ENCODE results near the gene JAKMIP1. TPM values are rescaled to one million over a fixed set of nuclear protein-coding genes. Genes with fewer than 3 reads are reported as not detected.

The JAKMIP1 gene
- polyA plus RNA-seq, 1 donor from 2014 or later = 15.3 TPM

GRCh38 chr4:6074758-6075157, 125.6 kb downstream of the JAKMIP1 start:
- no peaks in the 10 kb centered on the region for H3K27me3 ChIP-seq (ENCODE audit: insufficient read depth, low read depth, low read length)
- no peaks in the 10 kb centered on the region for H3K9me2 ChIP-seq (ENCODE audit: insufficient read depth, low read length)
- no peak overlapping the region for H3K9ac ChIP-seq (ENCODE audit: low read length)
- H3K79me2 ChIP-seq (replicated peaks; ENCODE audit: insufficient read depth, low read length) = no peaks in the 10 kb centered on the region
- no peak overlapping the region for H2AFZ ChIP-seq (ENCODE audit: low read depth, low read length)
- no peaks in the 10 kb centered on the region for H3F3A ChIP-seq (ENCODE audit: insufficient read depth, low read length, poor library complexity, severe bottlenecking)
- H3K36me3 ChIP-seq (ENCODE audit: insufficient read depth, low read length) = no peaks in the 10 kb centered on the region
- no peak overlapping the region for H3K27ac ChIP-seq (ENCODE audit: low read length)
- no peak overlapping the region for H3K4me3 ChIP-seq (ENCODE audit: low read length)
- TF ChIP-seq SMC3 (conservative IDR thresholded peaks at IDR 0.05; ENCODE audit: poor library complexity) = no peak
- no peak overlapping the region for H3K4me2 ChIP-seq (ENCODE audit: low read length)
- no peaks in the 10 kb centered on the region for H3K9me3 ChIP-seq (ENCODE audit: low read length)
- H4K20me1 ChIP-seq (ENCODE audit: insufficient read depth) = no peaks in the 10 kb centered on the region

- Histone ChIP-seq H3K27me3 (ENCODE audit: insufficient read depth, low read depth, low read length) (no peaks in the 10 kb centered on the region), H3K79me2 (replicated peaks; ENCODE audit: insufficient read depth, low read length) (no peaks in the 10 kb centered on the region), H3K36me3 (ENCODE audit: insufficient read depth, low read length) (no peaks in the 10 kb centered on the region), H3K4me3 (ENCODE audit: low read length) (no peak overlapping the region), H3K27ac (ENCODE audit: low read length) (no peak overlapping the region), H3K9me3 (ENCODE audit: low read length) (no peaks in the 10 kb centered on the region), H3K9me2 (ENCODE audit: insufficient read depth, low read length) (no peaks in the 10 kb centered on the region), H2AFZ (ENCODE audit: low read depth, low read length) (no peak overlapping the region), H4K20me1 (ENCODE audit: insufficient read depth) (no peaks in the 10 kb centered on the region), H3K9ac (ENCODE audit: low read length) (no peak overlapping the region), H3F3A (ENCODE audit: insufficient read depth, low read length, poor library complexity, severe bottlenecking) (no peaks in the 10 kb centered on the region), H3K4me2 (ENCODE audit: low read length) (no peak overlapping the region)
- TF ChIP-seq SMC3 (conservative IDR thresholded peaks at IDR 0.05; ENCODE audit: poor library complexity) (no peak), EP300 (conservative IDR thresholded peaks at IDR 0.05; ENCODE audit: poor library complexity, severe bottlenecking) (no peak), TAF1 (IDR thresholded peaks at IDR 0.05; ENCODE audit: low read depth) (no peak), RAD21 (conservative IDR thresholded peaks at IDR 0.05) (no peak), EZH2 (IDR thresholded peaks at IDR 0.05; ENCODE audit: borderline replicate concordance, insufficient read depth, low read length, poor library complexity, severe bottlenecking) (no peak), POLR2AphosphoS5 (IDR thresholded peaks at IDR 0.05) (no peak), MXI1 (conservative IDR thresholded peaks at IDR 0.05; ENCODE audit: poor library complexity, severe bottlenecking) (no peak)
- TF ChIP-seq, protein P1, sequence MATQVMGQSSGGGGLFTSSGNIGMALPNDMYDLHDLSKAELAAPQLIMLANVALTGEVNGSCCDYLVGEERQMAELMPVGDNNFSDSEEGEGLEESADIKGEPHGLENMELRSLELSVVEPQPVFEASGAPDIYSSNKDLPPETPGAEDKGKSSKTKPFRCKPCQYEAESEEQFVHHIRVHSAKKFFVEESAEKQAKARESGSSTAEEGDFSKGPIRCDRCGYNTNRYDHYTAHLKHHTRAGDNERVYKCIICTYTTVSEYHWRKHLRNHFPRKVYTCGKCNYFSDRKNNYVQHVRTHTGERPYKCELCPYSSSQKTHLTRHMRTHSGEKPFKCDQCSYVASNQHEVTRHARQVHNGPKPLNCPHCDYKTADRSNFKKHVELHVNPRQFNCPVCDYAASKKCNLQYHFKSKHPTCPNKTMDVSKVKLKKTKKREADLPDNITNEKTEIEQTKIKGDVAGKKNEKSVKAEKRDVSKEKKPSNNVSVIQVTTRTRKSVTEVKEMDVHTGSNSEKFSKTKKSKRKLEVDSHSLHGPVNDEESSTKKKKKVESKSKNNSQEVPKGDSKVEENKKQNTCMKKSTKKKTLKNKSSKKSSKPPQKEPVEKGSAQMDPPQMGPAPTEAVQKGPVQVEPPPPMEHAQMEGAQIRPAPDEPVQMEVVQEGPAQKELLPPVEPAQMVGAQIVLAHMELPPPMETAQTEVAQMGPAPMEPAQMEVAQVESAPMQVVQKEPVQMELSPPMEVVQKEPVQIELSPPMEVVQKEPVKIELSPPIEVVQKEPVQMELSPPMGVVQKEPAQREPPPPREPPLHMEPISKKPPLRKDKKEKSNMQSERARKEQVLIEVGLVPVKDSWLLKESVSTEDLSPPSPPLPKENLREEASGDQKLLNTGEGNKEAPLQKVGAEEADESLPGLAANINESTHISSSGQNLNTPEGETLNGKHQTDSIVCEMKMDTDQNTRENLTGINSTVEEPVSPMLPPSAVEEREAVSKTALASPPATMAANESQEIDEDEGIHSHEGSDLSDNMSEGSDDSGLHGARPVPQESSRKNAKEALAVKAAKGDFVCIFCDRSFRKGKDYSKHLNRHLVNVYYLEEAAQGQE (IDR thresholded peaks at IDR 0.05; ENCODE audit: borderline replicate concordance) = no peak
- TF ChIP-seq, protein P2, sequence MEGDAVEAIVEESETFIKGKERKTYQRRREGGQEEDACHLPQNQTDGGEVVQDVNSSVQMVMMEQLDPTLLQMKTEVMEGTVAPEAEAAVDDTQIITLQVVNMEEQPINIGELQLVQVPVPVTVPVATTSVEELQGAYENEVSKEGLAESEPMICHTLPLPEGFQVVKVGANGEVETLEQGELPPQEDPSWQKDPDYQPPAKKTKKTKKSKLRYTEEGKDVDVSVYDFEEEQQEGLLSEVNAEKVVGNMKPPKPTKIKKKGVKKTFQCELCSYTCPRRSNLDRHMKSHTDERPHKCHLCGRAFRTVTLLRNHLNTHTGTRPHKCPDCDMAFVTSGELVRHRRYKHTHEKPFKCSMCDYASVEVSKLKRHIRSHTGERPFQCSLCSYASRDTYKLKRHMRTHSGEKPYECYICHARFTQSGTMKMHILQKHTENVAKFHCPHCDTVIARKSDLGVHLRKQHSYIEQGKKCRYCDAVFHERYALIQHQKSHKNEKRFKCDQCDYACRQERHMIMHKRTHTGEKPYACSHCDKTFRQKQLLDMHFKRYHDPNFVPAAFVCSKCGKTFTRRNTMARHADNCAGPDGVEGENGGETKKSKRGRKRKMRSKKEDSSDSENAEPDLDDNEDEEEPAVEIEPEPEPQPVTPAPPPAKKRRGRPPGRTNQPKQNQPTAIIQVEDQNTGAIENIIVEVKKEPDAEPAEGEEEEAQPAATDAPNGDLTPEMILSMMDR (IDR thresholded peaks at IDR 0.05; ENCODE audit: poor library complexity, severe bottlenecking) = no peak
Observed at GRCh38 chr4:6071959-6072720, 128.2 kb downstream of the JAKMIP1 start.

All from neural cell (in vitro differentiated cells).